Ovary (tissue), 3 donors: Measurements from ENCODE around the gene SPATA9.

Experiments
- CTCF ChIP-seq, 3 donors: fragments of 450-650 bp in 2 of 3; fragments of 200-600 bp in 1 of 3; IDR thresholded peaks; one replicate each; pipeline versions ENCODE4 v1.5.1 to v1.8.0; 2016 to 2022; ENCODE audit warnings: antibody characterized with exemption in 3 of 3, mild to moderate bottlenecking in 1 of 3
- POLR2A ChIP-seq: fragments of 450-650 bp; IDR thresholded peaks from one replicate; pipeline ENCODE4 v1.6.1; 2017; ENCODE audit warnings: antibody characterized with exemption, mild to moderate bottlenecking, moderate library complexity
- donor health status: DM: no; HTN: no; CAD: no.

- no peak for TF ChIP-seq CTCF (IDR thresholded peaks at IDR 0.05)
- TF ChIP-seq POLR2A: no peak
Observed at GRCh38 chr5:95624368-95624767, 58.4 kb downstream of the SPATA9 start.
